Memory B cell (primary cell): Measurements from ENCODE around the gene RPL19.

Source experiments
- ATAC-seq: fragments of 150-1000 bp; cut with Tn5 transposase; 2 replicates; pipeline ENCODE4 v1.10.0; 2021; ENCODE audit warnings: low read depth, mild to moderate bottlenecking, moderate library complexity
- DNase-seq, 2 donors: peaks; one replicate each; pipeline ENCODE4 v3.0.0; 2022; ENCODE audit warnings: low spot score in 2 of 2
- H3K27ac Mint-ChIP-seq: one replicate; pipeline ENCODE4 v1.8.0; 2022; ENCODE audit warnings: mild to moderate bottlenecking, moderate library complexity, mixed read lengths
- H3K27me3 Mint-ChIP-seq: one replicate; pipeline ENCODE4 v1.8.0; 2022; ENCODE audit warnings: mixed read lengths
- H3K36me3 Mint-ChIP-seq: one replicate; pipeline ENCODE4 v1.8.0; 2022; ENCODE audit warnings: mild to moderate bottlenecking, mixed read lengths
- H3K4me1 Mint-ChIP-seq: one replicate; pipeline ENCODE4 v1.8.0; 2022; ENCODE audit warnings: mixed read lengths
- H3K4me3 Mint-ChIP-seq: one replicate; pipeline ENCODE4 v1.8.0; 2022; ENCODE audit warnings: mild to moderate bottlenecking, moderate library complexity, mixed read lengths
- H3K9me3 Mint-ChIP-seq: one replicate; pipeline ENCODE4 v1.8.0; 2022; ENCODE audit warnings: mixed read lengths

Gene RPL19

DNA sequence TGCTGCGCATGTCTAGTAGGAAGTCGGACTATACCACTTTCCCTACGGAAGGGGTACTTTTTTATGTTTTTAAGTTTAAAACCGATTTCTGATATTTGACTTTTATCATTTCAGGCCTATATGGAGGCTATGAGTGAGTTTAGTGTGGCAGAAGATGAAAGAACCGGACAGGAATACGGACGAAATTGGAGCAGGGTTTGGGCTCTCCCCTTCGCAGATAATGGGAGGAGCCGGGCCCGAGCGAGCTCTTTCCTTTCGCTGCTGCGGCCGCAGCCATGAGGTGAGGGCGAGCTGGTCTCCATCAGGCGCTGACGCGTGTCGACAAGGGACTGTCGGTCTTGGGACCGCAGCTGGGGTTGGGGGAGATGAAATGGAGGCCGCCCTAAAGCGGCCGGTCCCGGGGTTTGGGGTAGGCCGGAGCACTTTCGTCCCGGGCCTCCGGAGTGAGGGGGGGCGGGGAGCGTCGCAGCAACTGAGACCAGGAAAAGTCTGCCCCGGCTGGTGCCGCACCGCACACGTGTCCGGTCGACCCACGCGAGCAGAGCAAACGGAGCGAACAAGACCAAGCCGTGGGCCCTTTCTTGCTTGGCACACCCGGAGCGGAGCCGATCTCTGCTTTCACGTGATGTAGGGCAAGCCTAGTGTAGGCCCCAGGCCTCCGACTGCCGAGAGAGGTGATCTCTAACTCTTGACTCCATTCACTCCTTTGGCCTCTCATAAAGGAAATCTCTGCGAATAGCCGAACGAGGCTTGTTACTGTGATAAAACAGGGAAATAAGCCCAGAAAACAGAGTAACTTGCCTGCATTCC, at the start of gene RPL19:
TSS of gene RPL19 (plus strand) at position 214 of the 810 bp plus-strand sequence. CDS start at position 276, 62 bp downstream.
- Mint-ChIP-seq H3K4me1 (peaks cover 31% of the 10 kb centered on the region), H3K27me3 (no peaks in the 10 kb centered on the region), H3K36me3 (peaks cover 26% of the 10 kb centered on the region), H3K4me3 (peak within 1 kb of the TSS; percentile 97), H3K27ac (peak within 1 kb of the TSS; percentile 99), H3K9me3 (no peaks in the 10 kb centered on the region)
- DNase-seq (peak; percentile 80 to 84), ATAC-seq (peak; percentile 76)

DNA sequence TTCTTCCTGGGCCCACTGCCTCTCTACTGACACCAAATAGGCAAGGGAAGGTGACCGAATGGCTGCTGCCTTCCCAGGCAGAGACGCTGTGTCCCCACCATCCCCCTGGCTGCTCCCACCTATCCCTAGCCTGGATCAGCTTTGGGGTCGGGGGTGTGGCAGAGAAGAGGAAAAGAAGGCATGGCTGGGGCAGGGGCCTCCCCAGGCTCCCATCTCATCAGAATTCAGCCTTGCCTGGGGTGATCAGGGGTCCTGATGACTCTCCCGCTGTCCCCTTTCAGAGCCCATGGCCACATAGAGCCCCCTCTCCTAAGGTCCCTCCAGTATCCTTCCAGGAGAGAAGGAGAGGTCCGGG, 49.3 kb upstream of the RPL19 start:
- H3K27ac Mint-ChIP-seq, result no peak overlapping the region
- DNase-seq, result no peak
- H3K4me3 Mint-ChIP-seq, result no peak overlapping the region
- no peaks in the 10 kb centered on the region for H3K9me3 Mint-ChIP-seq
- ATAC-seq, result no peak
- H3K27me3 Mint-ChIP-seq, result peaks cover 23% of the 10 kb centered on the region
- no peaks in the 10 kb centered on the region for H3K36me3 Mint-ChIP-seq
- H3K4me1 Mint-ChIP-seq, result peaks cover 18% of the 10 kb centered on the region

DNA sequence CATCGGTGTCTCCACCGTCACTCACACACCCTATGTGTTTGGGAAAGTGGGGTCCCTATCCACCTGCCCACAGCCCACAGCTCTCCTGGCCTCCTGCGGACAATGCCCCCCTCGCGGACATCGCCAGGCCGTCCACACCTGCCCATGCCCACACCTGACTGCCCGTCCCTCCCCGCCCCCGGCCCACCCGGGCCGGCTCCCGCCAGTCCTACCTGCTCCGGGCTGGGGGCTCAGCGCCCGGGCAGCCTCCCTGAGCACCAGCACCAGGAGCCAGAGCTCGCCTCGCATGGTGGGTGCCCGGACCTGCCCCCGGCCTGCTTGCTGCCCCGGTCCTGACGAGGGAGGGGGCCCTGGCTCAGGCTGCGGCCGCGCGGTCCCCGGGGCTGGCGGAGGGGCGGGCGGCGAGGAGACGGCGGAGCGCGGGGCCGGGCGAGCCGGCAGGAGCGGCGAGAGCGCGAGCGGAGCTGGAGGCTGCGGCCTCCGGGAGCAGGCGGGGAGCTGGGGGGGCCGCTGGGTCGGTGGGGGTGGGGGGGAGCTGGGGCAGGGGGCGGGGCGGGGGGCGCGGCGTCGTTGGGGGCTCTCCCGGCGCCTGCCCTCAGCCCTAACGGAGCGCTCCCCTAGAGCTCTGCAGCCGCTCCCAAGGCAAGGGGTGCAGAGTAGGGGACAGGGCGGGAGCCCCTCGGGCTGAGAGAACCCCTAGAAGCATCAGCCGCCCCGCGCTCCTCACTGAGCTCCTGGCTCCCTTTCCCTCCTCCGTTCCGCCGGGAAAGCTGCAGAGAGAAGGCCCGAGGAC, 48.7 kb upstream of the RPL19 start, which contains the start of gene PLXDC1:
TSS of gene PLXDC1 (minus strand) at position 488 of the 793 bp plus-strand sequence. CDS start at position 288, 200 bp downstream.
- Mint-ChIP-seq H3K4me3 (peak within 1 kb of the TSS; percentile 99), H3K27me3 (peaks cover 23% of the 10 kb centered on the region), H3K9me3 (no peaks in the 10 kb centered on the region), H3K36me3 (no peaks in the 10 kb centered on the region), H3K27ac (no peak within 1 kb of the TSS), H3K4me1 (peaks cover 18% of the 10 kb centered on the region)
- DNase-seq, result peak in 1 of 2 donors; percentile 41
- no peak for ATAC-seq

DNA sequence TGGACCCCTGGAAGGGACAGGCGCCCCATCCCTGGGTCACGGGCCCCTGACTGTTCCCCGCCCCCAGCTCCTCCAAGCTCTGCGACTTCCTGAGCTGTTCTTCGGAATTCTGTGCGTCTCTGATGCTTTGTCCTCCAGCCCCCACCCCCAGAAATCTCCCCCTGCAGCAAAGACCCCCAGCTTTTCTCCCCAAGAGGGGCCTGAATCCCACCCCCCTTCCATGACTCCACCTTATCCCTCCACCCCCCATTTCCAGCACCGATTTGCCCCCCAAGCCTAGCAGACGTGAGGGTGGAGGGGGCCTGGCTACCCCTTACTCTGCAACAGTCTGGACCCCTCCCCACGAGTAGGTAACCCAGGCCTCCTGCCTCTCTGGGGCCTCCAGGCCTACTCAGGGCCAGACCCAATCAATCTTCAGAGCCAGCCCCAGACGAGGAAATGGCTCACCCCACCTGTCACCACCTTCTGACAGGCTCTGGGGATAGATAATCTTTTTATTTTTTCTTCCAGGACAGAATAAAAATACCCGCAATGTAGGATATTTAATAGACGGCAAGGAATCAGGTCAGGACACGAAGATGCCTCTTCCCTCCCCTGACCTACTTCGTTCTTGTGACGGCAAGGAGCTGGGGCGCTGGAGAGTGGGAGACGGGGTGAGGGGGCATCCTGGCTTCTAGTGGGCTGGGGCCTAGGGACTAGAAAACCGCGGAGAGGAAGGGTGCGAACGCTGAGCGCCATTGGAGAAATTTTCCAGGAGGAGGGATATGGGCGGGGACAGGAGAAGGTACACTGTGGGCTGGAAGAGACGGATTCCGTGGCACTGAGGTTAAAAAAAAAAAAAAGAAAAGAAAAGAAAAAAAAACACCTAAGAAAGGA, 47.9 kb upstream of the RPL19 start:
- Mint-ChIP-seq H3K9me3 (no peaks in the 10 kb centered on the region), H3K27me3 (peaks cover 22% of the 10 kb centered on the region), H3K4me1 (peaks cover 18% of the 10 kb centered on the region), H3K36me3 (no peaks in the 10 kb centered on the region), H3K27ac (no peak overlapping the region), H3K4me3 (peak overlapping the region; percentile 99)
- ATAC-seq, result no peak
- no peak for DNase-seq

DNA sequence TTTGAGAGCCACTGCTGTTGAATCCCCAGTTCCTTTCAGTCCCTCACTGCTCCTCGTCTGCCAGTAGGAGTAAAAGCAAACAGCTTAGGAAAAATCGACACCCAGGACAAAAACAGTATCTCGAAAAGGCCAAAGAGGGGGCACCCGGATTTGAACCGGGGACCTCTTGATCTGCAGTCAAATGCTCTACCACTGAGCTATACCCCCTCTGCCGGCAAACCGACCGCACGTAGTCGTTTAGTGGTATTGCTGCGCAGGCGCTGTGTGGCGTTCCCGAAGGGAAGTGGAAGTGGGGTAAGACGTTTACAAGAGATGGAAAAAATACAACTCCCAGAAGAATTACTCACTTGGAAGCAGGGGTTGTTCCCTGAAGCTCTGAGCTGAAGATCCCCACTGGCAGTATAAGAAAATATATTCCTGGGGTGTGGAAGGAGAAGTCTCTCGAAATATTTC, 46.5 kb upstream of the RPL19 start:
- Mint-ChIP-seq H3K27ac (peak overlapping the region; percentile 99), H3K4me1 (peaks cover 18% of the 10 kb centered on the region), H3K36me3 (no peaks in the 10 kb centered on the region), H3K4me3 (peak overlapping the region; percentile 99), H3K27me3 (peaks cover 16% of the 10 kb centered on the region), H3K9me3 (no peaks in the 10 kb centered on the region)
- peak; percentile 65 for ATAC-seq
- peak; percentile 97 to 99 for DNase-seq

DNA sequence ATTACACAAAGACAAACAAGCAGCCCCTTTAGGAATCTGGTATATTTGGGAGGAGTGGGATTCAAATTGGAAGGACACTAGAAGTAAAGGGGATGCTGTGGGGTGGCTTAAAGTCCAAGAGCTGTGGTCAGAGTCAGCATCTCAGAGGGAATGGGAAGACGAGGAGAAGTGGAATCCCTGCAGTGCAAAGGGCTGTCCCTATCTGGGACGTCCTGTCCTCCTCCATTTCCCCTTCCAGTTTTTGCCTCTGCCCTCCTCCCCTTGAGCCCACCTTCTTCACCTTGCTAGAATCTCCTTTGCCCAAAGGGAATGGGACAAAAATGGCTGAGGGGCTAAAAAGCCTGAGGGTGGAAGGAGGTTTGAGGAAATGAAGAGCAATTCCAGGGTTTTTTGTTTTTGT, 44.4 kb upstream of the RPL19 start:
- no peak for ATAC-seq
- peaks cover 2% of the 10 kb centered on the region for H3K27me3 Mint-ChIP-seq
- no peak for DNase-seq
- no peak overlapping the region for H3K4me3 Mint-ChIP-seq
- H3K9me3 Mint-ChIP-seq, result no peaks in the 10 kb centered on the region
- no peaks in the 10 kb centered on the region for H3K36me3 Mint-ChIP-seq
- peaks cover 14% of the 10 kb centered on the region for H3K4me1 Mint-ChIP-seq
- no peak overlapping the region for H3K27ac Mint-ChIP-seq

DNA sequence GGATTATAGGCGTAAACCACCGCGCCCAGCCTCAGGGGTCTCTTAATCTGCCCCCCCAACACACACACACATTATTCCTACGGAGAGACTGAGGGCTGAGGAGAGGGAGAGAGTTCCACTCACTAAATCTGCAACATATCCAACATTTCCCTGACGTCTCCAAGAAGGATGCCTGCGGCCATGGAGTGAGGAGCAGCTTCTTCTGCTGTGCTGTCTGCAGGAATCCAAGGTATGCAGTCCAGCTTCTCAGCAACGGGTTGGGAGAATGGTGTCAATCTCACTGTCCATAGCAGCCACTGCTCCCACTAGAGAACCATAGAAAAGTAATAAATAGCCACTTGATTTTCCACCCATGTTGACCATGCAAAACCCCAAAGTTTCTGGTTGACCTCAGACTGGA, 43.6 kb upstream of the RPL19 start:
- Mint-ChIP-seq H3K36me3 (no peaks in the 10 kb centered on the region), H3K9me3 (no peaks in the 10 kb centered on the region), H3K27ac (no peak overlapping the region), H3K4me1 (peaks cover 14% of the 10 kb centered on the region), H3K4me3 (no peak overlapping the region), H3K27me3 (peaks cover 2% of the 10 kb centered on the region)
- ATAC-seq (no peak), DNase-seq (no peak)

DNA sequence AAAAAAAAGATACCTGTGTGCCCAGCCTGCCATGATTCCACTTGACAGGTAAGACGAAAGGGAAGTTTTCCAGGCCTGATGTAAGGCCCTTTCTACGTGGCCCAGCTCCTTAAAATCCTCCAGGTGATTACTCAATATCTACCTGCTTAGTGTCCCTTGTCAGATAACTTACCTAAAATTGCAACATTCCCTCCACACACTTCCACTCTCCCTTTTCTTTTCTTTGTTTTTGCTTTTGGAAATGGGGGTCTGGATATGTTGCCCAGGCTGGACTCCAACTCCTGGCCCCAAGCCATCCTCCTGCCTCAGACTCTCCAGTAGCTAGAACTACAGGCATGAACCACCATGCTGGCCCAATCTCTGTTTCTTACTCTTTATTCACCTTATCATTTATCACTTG, 41.5 kb upstream of the RPL19 start:
- H3K9me3 Mint-ChIP-seq, result no peaks in the 10 kb centered on the region
- H3K27ac Mint-ChIP-seq, result no peak overlapping the region
- ATAC-seq (no peak), DNase-seq (no peak)
- no peaks in the 10 kb centered on the region for H3K36me3 Mint-ChIP-seq
- H3K4me1 Mint-ChIP-seq, result peaks cover 5% of the 10 kb centered on the region
- H3K4me3 Mint-ChIP-seq, result no peak overlapping the region
- H3K27me3 Mint-ChIP-seq, result peaks cover 1% of the 10 kb centered on the region

DNA sequence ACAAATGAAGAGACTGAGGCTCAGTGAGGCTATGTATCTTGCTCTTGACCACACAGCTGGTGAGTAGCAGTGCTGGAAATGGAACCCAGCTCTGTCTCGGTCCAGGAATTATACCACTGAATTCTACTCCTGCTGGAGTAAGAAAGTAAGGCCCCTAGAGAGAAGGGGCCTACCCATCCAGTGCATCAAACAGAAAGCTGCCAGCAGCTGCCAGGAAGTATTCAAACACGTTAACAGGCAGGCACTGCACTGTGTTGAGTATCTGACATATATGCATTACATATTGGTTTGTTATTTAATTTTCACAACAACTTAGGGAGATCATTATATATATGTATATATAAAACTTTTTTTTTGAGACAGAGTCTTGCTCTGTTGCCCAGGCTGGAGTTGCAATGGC, 38.1 kb upstream of the RPL19 start:
- Mint-ChIP-seq H3K4me3 (no peak overlapping the region), H3K9me3 (no peaks in the 10 kb centered on the region), H3K27ac (no peak overlapping the region), H3K27me3 (peaks cover 13% of the 10 kb centered on the region), H3K36me3 (no peaks in the 10 kb centered on the region), H3K4me1 (peaks cover 6% of the 10 kb centered on the region)
- DNase-seq (no peak), ATAC-seq (no peak)

DNA sequence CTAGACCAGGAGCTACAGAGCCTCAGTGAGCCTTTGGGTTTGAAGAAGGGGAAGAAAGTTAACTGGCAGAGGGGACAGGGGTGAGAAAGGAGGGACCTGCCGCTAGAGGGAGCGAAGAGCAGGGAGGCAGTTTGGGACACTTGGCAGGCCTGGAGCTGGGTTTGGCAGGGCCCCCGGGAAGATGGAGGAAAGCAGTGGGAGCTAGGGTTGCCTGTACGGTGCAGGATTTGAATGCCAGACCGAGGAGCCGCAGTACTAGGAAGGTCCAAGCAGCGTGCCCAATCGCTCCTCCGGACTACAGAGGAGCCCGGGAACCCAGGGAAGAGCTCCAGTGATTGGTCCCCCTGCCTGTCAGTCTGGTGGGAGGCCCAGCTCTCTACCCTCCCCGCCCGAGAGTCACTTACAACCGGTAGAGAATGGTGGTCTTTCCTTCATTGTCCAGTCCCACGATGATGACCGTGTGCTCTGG, 35.4 kb upstream of the RPL19 start:
- Mint-ChIP-seq H3K9me3 (peaks cover 1% of the 10 kb centered on the region), H3K4me1 (peaks cover 12% of the 10 kb centered on the region), H3K4me3 (peak overlapping the region; percentile 84), H3K36me3 (peaks cover 1% of the 10 kb centered on the region), H3K27ac (no peak overlapping the region), H3K27me3 (peaks cover 21% of the 10 kb centered on the region)
- DNase-seq (peak; percentile 65 to 72), ATAC-seq (peak; percentile 86)

DNA sequence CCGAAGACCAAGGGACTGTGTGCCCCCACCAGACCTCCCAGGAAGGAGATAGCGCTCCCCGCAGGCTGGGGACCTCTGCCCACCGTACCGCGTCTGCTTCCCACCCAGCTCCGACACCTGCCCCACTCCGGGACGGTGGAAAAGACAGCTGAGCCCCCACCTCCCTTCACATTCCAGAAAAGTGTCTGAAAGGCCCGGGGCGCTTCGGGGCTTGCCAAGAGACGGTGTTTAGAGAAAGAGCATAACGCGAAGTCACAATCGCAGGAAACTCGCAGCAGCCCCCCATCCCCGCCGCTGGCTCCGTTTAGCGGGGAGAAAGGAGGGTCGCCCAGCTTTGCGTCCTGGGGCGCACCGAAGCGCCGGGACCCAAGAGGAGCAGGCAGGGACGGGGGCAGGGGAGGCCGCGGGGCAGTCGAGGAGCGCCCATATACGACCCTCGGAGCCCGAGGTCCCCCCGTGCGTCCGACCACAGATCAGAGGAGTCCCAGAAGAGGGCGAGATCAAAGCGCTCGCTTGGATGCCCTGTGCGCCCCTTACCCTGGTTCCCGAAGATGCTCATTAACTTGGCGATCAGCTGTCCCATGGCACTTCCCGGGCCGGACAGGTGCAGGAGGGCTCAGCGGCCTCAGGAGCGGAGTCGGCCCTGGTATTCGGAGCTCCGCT, 34.8 kb upstream of the RPL19 start:
- no peak overlapping the region for H3K27ac Mint-ChIP-seq
- ATAC-seq (no peak), DNase-seq (no peak)

DNA sequence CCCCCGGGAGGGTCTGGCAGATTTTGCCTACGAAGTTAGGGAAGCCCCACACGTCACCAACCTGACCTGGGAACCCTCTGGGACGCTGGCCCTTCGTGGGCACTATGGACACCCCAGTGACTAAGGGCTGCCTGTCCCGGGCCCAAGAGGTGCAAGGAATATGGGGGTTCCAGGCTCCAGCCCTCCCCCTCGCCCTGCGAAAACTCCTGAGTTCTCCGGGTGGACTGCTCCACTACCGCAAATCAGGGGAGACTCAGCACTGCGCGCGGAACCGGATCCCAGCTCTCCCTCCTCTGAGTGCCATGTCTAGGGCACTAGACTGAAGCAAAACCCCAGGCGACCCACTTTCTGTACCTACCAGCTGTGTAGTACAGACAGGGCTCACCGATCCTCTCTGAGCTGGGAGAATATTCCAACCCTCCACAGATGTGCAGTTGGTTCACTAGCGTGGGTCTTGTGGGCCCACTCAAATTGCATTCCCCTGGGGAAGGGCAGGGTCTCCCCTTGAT, 34.2 kb upstream of the RPL19 start, which contains the start of gene ARL5C:
TSS of gene ARL5C (minus strand) at position 321 of the 509 bp plus-strand sequence. CDS start 401 bp downstream, outside the sequence.
- H3K36me3 Mint-ChIP-seq, result peaks cover 1% of the 10 kb centered on the region
- ATAC-seq (no peak), DNase-seq (no peak)
- peaks cover 1% of the 10 kb centered on the region for H3K9me3 Mint-ChIP-seq
- H3K27me3 Mint-ChIP-seq, result peaks cover 21% of the 10 kb centered on the region
- peaks cover 12% of the 10 kb centered on the region for H3K4me1 Mint-ChIP-seq
- no peak within 1 kb of the TSS for H3K27ac Mint-ChIP-seq
- H3K4me3 Mint-ChIP-seq, result peak within 1 kb of the TSS; percentile 84

More for the DNA sequence above, 34.8 kb upstream of the RPL19 start:
- Mint-ChIP-seq H3K4me3 (peak overlapping the region; percentile 84), H3K9me3 (peaks cover 1% of the 10 kb centered on the region), H3K27me3 (peaks cover 21% of the 10 kb centered on the region), H3K36me3 (peaks cover 1% of the 10 kb centered on the region), H3K4me1 (peaks cover 12% of the 10 kb centered on the region)
